ENCODE measurements around the gene TOP1. TPM values are rescaled to one million over a fixed set of nuclear protein-coding genes. Genes with fewer than 3 reads are reported as not detected.

TOP1 gene
- total and polyA plus RNA-seq, 9 of the 15 experiments (the other 6 are each of a cell fraction or from before 2014, with no cell fraction given) = 26.4 to 127 (median 39.6) TPM

DNA sequence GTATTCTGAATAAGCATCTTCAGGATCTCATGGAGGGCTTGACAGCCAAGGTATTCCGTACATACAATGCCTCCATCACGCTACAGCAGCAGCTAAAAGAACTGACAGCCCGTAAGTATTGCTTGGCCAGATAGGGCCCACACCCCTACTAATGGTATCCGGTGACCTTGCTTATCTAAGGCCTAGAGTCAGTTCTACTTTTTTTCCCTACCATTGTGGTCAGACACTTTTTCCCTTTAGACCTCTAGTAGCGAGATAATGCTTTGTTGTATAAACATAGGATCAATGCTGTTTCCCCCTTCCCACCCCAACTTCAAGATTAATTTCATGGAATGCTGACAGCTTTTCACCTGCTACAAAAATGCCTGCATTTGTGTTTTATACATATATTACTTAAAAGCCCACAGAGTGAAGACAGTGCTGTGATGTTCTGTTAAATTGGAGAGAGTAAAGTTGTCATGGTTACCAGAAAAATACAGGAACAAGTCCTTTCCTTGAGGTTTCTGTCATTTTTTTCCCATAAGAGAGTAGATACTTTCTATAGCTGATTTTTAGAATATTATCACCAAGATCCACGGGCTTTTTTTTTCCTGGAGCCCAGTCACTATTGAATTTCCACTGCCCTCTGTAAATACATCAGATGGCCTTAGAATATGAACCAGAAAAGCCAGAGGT, 87.8 kb downstream of the TOP1 start (continued):
- peak; percentile 29; the same call in 1 of the 2 replicates for TF ChIP-seq RREB1 (CRISPR knock-in tag; IDR thresholded peaks at IDR 0.05)
- TF ChIP-seq U2AF1 (optimal IDR thresholded peaks at IDR 0.05; ENCODE audit: low read depth, low read length) = no peak
- peak; percentile 47 to 75; a peak in 3 of 4 replicates for TF ChIP-seq MNT (conservative IDR thresholded peaks at IDR 0.05)
- TF ChIP-seq ARID1B (IDR thresholded peaks at IDR 0.05) = peak; percentile 95
- no peak for TF ChIP-seq ZBTB17 (CRISPR knock-in tag; IDR thresholded peaks at IDR 0.05)
- TF ChIP-seq NEUROD1 (IDR thresholded peaks at IDR 0.05; ENCODE audit: borderline replicate concordance, low read depth, low read length, partially characterized antibody) = peak; percentile 54
- no peak for TF ChIP-seq CBX2 (IDR thresholded peaks at IDR 0.05; ENCODE audit: insufficient read depth, low read length, poor library complexity, severe bottlenecking)
- TF ChIP-seq C11orf30 (IDR thresholded peaks at IDR 0.05; ENCODE audit: low read depth) = no peak
- peak; percentile 54; the same call in 1 of the 2 replicates for TF ChIP-seq FOSL1 (tag; conservative IDR thresholded peaks at IDR 0.05)
- TF ChIP-seq, protein P1, sequence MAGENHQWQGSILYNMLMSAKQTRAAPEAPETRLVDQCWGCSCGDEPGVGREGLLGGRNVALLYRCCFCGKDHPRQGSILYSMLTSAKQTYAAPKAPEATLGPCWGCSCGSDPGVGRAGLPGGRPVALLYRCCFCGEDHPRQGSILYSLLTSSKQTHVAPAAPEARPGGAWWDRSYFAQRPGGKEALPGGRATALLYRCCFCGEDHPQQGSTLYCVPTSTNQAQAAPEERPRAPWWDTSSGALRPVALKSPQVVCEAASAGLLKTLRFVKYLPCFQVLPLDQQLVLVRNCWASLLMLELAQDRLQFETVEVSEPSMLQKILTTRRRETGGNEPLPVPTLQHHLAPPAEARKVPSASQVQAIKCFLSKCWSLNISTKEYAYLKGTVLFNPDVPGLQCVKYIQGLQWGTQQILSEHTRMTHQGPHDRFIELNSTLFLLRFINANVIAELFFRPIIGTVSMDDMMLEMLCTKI (IDR thresholded peaks at IDR 0.05; ENCODE audit: partially characterized antibody) = no peak
- 0 out of 2 replicates have a peak, but pooled peaks have one; percentile 30 for TF ChIP-seq PHB2 (IDR thresholded peaks at IDR 0.05; ENCODE audit: low read depth)
- peak; percentile 87 for TF ChIP-seq CTBP1 (IDR thresholded peaks at IDR 0.05; ENCODE audit: borderline replicate concordance)
- TF ChIP-seq, protein P2, sequence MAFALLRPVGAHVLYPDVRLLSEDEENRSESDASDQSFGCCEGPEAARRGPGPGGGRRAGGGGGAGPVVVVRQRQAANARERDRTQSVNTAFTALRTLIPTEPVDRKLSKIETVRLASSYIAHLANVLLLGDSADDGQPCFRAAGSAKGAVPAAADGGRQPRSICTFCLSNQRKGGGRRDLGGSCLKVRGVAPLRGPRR (CRISPR knock-in tag; IDR thresholded peaks at IDR 0.05) = no peak
- TF ChIP-seq TARDBP (IDR thresholded peaks at IDR 0.05) = no peak
- TF ChIP-seq NFE2 (IDR thresholded peaks at IDR 0.05; ENCODE audit: low read depth) = peak; percentile 34; the same call in 1 of the 2 replicates
- TF ChIP-seq NCOA4 (IDR thresholded peaks at IDR 0.05; ENCODE audit: partially characterized antibody) = no peak
- no peak for TF ChIP-seq PTRF (tag; IDR thresholded peaks at IDR 0.05)
- TF ChIP-seq ZNF197 (CRISPR knock-in tag; IDR thresholded peaks at IDR 0.05; ENCODE audit: low read depth) = no peak
- no peak for TF ChIP-seq ZNF24 (IDR thresholded peaks at IDR 0.05)
- no peak for TF ChIP-seq XRCC3 (IDR thresholded peaks at IDR 0.05)
- no peak for TF ChIP-seq FOXP1 (CRISPR knock-in tag; IDR thresholded peaks at IDR 0.05)
